ENCODE measurements around the gene TNFRSF25.

GRCh38 chr1:6471970-6472368, 6.0 kb upstream of the TNFRSF25 start:
- TF ChIP-seq GATA3 (IDR thresholded peaks at IDR 0.05; ENCODE audit: low read depth, low read length) (no peak), GATA2 (IDR thresholded peaks at IDR 0.05; ENCODE audit: low read depth, low read length) (no peak)
